Measurements from ENCODE around the gene CFAP126. TPM values are rescaled to one million over a fixed set of nuclear protein-coding genes. Genes with fewer than 3 reads are reported as not detected.
A peak's percentile ranks its signal among the peaks of the same experiment; 100 is the strongest.
"Not testable (repeated sequence)": the region's sequence is repeated elsewhere in the genome, so short reads cannot be mapped to it uniquely, and the experiment has no call there.

Gene CFAP126
- polyA plus RNA-seq, 6 donors from 2014 or later = not detected

DNA sequence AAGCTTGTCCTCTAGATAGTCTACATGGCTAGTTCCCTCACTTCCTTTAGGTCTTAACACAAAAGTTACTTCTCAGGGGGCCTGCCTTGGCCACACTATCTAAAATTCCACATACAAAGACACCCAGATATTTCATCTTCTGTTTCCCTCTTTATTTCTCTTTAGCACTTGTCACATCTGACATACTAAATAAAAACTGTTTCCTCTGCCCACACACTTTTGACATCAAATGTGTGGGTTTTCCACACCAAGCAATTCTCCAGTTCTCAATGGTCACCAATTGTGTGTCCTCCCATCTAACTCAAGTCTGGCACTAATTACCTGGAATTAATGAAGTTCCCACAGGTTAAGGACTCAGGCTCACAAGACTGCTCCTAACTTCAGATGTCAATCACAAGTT is 25.5 kb upstream of the CFAP126 start:
- peaks cover 9 to 15% (median 12%) of the 10 kb centered on the region in 3 donors for H3K4me1 Mint-ChIP-seq
- no peaks in the 10 kb centered on the region for H3K36me3 Mint-ChIP-seq
- peak overlapping the region in 1 of 8 donors; percentile 79 for H3K4me3 Mint-ChIP-seq
- H3K27me3 Mint-ChIP-seq = peaks cover 0 to 6% (median 0%) of the 10 kb centered on the region in 3 donors
- H3K27ac Mint-ChIP-seq = peak overlapping the region in 1 of 6 donors; percentile 51
- DNase-seq (no peak), ATAC-seq (ENCODE audit: low read depth in 2 of 2) (no peak)
- no peaks in the 10 kb centered on the region for H3K9me3 Mint-ChIP-seq

DNA sequence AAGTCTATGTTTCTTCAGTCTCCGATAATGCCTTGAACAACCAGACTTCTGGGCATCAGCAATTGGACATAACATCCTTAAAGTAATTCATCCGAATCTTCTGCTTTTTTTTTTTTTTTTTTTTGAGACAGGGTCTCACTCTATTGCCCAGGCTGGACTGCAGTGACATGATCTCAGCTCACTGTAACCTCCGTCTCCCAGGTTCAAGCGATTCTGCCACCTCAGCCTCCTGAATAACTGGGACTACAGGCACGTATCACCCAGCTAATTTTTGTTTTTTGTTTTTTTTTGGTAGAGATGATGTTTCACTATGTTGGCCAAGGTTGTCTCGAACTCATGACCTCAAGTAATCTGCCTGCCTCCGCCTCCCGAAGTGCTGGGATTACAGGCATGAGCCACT is 23.9 kb upstream of the CFAP126 start:
- Mint-ChIP-seq H3K4me1 (peaks cover 9 to 22% (median 15%) of the 10 kb centered on the region in 3 donors), H3K27ac (no peak overlapping the region), H3K27me3 (peaks cover 0 to 6% (median 0%) of the 10 kb centered on the region in 3 donors), H3K36me3 (no peaks in the 10 kb centered on the region), H3K4me3 (peak overlapping the region in 6 of 8 donors; percentile 29 to 79 (median 45)), H3K9me3 (no peaks in the 10 kb centered on the region)
- no peak for DNase-seq
- no peak for ATAC-seq (ENCODE audit: low read depth in 2 of 2)

DNA sequence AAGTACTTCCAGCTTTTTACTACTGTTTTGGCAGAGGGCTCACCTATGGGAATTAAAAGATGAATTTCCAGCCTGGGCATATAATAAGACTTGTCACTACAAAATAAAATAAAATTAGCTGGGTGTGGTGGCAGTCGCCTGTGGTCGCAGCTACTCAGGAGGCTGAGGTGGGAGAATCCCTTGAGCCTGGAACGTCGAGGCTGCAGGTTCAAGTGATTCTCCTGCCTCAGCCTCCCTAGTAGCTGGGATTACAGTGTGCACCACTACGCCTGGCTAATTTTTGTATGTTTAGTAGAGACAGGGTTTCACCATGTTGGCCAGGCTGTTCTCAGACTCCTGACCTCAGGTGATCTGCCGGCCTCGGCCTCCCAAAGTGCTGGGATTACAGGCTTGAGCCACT is 23.5 kb upstream of the CFAP126 start:
- Mint-ChIP-seq H3K4me3 (peak overlapping the region; percentile 22 to 98 (median 90)), H3K4me1 (peaks cover 13 to 27% (median 15%) of the 10 kb centered on the region in 3 donors), H3K27ac (peak overlapping the region in 4 of 6 donors; percentile 79 to 98 (median 94))
- not testable (repeated sequence) for H3K9me3 Mint-ChIP-seq; DNase-seq; H3K27me3 Mint-ChIP-seq; ATAC-seq (ENCODE audit: low read depth in 2 of 2); H3K36me3 Mint-ChIP-seq

DNA sequence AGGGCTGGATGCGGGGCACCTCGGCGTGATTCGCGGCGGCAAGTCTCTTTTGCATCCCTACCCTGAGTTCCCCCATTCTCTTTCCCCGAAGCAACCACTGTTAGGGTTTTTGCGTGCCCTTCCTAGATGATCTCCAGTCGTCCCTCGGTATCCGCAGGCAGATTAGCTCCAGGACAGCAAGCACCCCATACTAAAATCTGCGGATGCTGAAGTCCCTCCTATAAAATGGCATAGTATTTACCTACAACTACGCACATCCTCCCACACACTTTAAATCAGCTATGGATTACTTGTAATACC is 22.8 kb upstream of the CFAP126 start:
- H3K9me3 Mint-ChIP-seq = no peaks in the 10 kb centered on the region
- H3K27me3 Mint-ChIP-seq = peaks cover 0 to 6% (median 0%) of the 10 kb centered on the region in 3 donors
- ATAC-seq (ENCODE audit: low read depth in 2 of 2) = no peak
- peak overlapping the region; percentile 85 to 98 (median 92) for H3K4me3 Mint-ChIP-seq
- peaks cover 14 to 28% (median 15%) of the 10 kb centered on the region in 3 donors for H3K4me1 Mint-ChIP-seq
- peak overlapping the region; percentile 92 to 99 (median 98) for H3K27ac Mint-ChIP-seq
- DNase-seq = no peak
- H3K36me3 Mint-ChIP-seq = no peaks in the 10 kb centered on the region

DNA sequence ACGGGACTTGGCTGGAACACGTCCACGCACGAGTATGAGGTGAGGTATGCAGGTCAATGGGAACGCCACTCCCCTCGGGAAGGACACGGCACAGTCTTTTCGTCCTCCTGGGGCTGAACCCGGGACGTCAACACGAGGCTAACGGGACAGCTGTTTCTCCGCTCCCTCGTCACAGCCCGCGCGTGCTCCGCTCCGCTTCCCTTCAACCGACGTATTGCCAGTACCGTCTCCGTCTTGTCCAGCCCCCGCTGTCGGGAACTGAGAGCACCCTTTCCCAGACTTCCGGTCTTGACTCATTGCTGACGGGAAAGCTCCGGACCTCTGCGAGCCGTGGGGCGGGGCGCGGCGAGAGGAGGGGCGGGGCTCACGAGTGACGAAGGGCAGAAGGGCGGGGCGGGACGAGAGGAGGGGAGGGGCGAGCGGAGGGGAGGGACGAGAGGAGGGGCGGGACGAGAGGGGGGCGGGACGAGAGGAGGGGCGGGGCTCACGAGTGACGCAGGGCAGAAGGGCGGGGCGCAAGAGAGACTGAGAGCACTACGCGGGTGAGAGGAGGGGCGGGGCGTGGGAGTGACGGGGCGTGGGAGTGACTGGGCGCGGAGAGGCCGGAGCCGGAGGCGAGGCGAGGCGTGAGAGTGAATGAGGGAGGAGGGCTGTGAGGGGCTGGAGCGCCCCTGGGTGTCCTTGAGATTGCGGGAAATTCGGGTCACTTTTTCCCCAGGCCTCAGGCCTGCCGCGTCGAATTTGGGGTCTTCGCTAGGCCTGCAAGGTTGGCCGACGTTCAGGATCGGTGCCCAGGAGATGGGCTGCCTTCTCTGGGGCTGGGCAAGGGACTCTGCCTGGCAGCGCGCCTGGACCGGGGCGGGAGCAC is 22.2 kb upstream of the CFAP126 start:
- Mint-ChIP-seq H3K27me3 (peaks cover 0 to 6% (median 0%) of the 10 kb centered on the region in 3 donors), H3K36me3 (no peaks in the 10 kb centered on the region), H3K9me3 (no peaks in the 10 kb centered on the region), H3K27ac (peak overlapping the region; percentile 92 to 99 (median 98)), H3K4me1 (peaks cover 14 to 28% (median 15%) of the 10 kb centered on the region in 3 donors), H3K4me3 (peak overlapping the region; percentile 85 to 98 (median 92))
- DNase-seq = peak; percentile 91
- ATAC-seq (ENCODE audit: low read depth in 2 of 2) = peak; percentile 86

DNA sequence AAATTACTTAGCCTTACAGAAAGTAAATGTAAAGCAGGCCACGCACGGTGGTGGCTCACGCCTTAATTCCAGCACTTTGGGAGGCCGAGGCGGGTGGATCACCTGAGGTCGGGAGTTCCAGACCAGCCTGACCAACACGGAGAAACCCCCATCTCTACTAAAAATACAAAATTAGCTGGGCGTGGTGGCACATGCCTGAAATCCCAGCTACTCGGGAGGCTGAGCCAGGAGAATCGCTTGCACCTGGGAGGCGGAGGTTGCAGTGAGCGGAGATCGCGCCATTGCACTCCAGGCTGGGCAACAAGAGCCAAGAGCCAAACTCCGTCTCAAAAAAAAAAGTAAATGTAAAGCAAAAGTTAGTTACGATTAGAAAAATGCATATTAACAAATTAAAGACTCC is 21.5 kb upstream of the CFAP126 start:
- not testable (repeated sequence) for ATAC-seq (ENCODE audit: low read depth in 2 of 2); H3K36me3 Mint-ChIP-seq; H3K27me3 Mint-ChIP-seq; H3K9me3 Mint-ChIP-seq
- peak; percentile 11 for DNase-seq
- peak overlapping the region; percentile 85 to 98 (median 92) for H3K4me3 Mint-ChIP-seq
- peak overlapping the region; percentile 92 to 99 (median 98) for H3K27ac Mint-ChIP-seq
- peaks cover 14 to 28% (median 15%) of the 10 kb centered on the region in 3 donors for H3K4me1 Mint-ChIP-seq

DNA sequence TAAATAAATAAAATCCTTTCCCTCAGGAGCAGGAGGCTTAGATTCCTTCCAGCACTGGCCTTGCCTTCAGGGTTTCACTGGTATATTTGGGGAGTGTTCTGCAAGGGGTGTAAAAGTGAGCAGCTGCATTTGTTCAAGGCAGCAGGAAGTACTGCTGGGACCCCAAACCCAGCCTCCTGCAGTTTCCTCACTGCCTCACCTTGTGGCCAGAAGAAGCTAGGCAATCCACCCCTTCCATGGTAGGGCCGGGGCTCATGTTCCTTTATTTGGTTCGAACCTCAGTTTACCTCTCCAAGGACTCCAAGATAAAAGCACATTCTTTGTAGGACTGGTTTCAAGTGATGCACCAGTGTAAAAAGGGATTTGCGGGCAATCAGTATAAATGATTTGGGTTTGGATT is 21.0 kb upstream of the CFAP126 start:
- H3K4me1 Mint-ChIP-seq = peaks cover 14 to 28% (median 15%) of the 10 kb centered on the region in 3 donors
- H3K27me3 Mint-ChIP-seq = no peaks in the 10 kb centered on the region
- H3K27ac Mint-ChIP-seq = peak overlapping the region; percentile 92 to 99 (median 96)
- no peak for DNase-seq
- H3K4me3 Mint-ChIP-seq = peak overlapping the region in 6 of 8 donors; percentile 85 to 98 (median 92)
- no peaks in the 10 kb centered on the region for H3K36me3 Mint-ChIP-seq
- no peaks in the 10 kb centered on the region for H3K9me3 Mint-ChIP-seq
- no peak for ATAC-seq (ENCODE audit: low read depth in 2 of 2)

DNA sequence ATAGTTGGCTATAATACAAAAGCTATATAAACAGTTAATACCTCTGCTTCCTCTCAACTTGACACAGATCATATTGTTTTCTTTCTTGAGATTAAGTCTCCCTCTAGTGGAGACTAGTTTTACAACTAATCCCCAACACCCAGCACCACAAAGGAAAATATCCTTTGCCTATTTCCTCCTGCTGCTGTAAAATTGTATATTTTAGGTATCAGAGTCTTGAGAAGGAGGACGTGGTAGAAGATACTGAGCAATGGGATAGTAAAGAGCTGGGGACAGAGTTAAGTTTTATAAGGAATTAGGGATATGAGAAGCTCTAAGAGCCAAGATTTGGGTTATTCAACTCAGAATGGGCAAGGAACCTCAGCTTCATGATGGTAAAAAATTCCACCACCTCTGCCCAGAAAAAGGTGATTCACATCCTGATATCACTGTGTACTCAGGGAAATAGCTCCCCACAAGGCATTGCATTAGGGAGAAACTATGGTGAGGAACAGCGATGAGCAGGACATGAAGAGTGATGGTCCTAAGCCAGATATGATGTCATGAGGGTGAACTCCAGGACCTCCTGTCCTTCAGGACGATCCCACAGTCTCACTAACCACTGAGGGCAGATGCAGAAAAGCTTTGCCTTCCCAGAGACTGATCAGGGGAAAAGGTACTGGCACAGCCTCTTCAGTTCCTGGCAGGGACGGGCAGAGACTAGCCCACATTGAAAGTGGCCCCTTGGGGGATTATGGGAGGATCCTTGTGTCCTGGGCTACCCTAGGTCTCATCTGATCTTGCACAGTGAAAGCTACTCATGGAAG is 14.7 kb upstream of the CFAP126 start:
- peak; percentile 48 for DNase-seq
- Mint-ChIP-seq H3K4me3 (no peak overlapping the region), H3K4me1 (peaks cover 3 to 17% (median 8%) of the 10 kb centered on the region in 3 donors), H3K9me3 (no peaks in the 10 kb centered on the region), H3K36me3 (no peaks in the 10 kb centered on the region), H3K27ac (peak overlapping the region in 1 of 6 donors; percentile 31), H3K27me3 (peaks cover 0 to 3% (median 0%) of the 10 kb centered on the region in 3 donors)
- ATAC-seq (ENCODE audit: low read depth in 2 of 2) = peak; percentile 92

DNA sequence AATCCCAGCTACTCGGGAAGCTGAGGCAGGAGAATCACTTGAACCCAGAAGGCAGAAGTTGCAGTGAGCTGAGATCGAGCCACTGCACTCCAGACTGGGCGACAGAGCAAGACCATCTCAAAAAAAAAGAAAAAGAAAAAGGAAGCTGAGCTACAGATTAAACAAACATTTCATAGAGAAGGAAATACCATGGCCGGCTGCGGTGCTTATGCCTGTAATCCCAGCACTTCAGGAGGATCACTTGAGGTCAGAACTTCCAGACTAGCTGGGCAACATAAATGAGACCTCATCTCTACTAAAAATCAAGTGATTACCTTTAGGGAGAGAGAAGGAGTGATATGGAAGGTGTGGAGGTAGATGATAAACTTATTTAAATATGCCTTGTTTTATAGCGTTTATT is 14.0 kb upstream of the CFAP126 start:
- peak overlapping the region in 4 of 6 donors; percentile 31 to 79 (median 66) for H3K27ac Mint-ChIP-seq

DNA sequence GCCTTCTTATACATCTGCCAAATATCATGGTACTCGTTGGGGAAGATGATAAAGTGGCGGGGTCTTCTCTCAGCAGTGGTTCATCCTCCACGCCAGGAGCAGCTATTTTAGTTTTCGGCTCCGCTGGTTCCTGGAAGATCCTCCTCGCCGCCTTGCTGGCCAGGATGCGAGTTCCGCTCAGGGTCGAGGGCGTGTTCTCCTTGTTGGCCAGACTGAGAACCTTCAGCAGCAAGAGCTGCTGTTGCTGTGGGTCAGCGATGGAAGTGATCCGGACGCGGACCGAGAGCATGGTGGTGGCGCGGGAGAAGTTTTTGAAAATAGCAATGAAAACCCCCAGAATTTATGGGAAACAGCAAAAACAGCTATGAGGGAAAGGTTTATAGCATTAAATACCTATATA is 11.4 kb upstream of the CFAP126 start:
- no peak overlapping the region for H3K27ac Mint-ChIP-seq
- no peaks in the 10 kb centered on the region for H3K36me3 Mint-ChIP-seq
- no peak for ATAC-seq (ENCODE audit: low read depth in 2 of 2)
- DNase-seq = no peak
- H3K4me1 Mint-ChIP-seq = peaks cover 3 to 6% (median 4%) of the 10 kb centered on the region in 3 donors
- H3K9me3 Mint-ChIP-seq = no peaks in the 10 kb centered on the region
- peaks cover 0 to 3% (median 0%) of the 10 kb centered on the region in 3 donors for H3K27me3 Mint-ChIP-seq
- H3K4me3 Mint-ChIP-seq = no peak overlapping the region

More for the DNA sequence above, 14.0 kb upstream of the CFAP126 start:
- H3K36me3 Mint-ChIP-seq = no peaks in the 10 kb centered on the region
- no peak overlapping the region for H3K4me3 Mint-ChIP-seq
- H3K4me1 Mint-ChIP-seq = peaks cover 3 to 9% (median 8%) of the 10 kb centered on the region in 3 donors
- DNase-seq (no peak), ATAC-seq (ENCODE audit: low read depth in 2 of 2) (no peak)
- no peaks in the 10 kb centered on the region for H3K9me3 Mint-ChIP-seq
- peaks cover 0 to 3% (median 0%) of the 10 kb centered on the region in 3 donors for H3K27me3 Mint-ChIP-seq

DNA sequence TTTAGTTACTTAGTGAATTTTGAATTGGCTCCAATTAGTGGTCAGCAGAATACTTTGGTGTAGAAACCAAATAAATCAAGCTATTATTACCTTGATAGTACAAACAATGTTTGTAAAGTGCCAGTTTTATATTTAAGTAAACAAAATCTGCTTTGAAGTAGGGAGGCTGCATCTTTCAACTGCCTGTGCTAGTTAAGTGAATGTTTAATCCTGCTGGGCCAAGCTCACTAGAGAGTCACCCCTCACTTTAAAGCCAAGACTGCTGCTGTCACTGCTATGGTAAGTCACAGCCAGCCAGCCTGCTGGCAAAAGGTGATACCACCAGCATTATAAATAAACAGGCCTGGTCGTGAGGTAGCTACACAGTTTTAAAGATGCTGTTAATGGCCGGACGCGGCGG is 10.3 kb upstream of the CFAP126 start:
- Mint-ChIP-seq H3K4me1 (peaks cover 3 to 6% (median 4%) of the 10 kb centered on the region in 3 donors), H3K27ac (no peak overlapping the region), H3K36me3 (no peaks in the 10 kb centered on the region), H3K27me3 (peaks cover 0 to 3% (median 0%) of the 10 kb centered on the region in 3 donors), H3K9me3 (no peaks in the 10 kb centered on the region), H3K4me3 (no peak overlapping the region)
- ATAC-seq (ENCODE audit: low read depth in 2 of 2) = no peak
- no peak for DNase-seq

DNA sequence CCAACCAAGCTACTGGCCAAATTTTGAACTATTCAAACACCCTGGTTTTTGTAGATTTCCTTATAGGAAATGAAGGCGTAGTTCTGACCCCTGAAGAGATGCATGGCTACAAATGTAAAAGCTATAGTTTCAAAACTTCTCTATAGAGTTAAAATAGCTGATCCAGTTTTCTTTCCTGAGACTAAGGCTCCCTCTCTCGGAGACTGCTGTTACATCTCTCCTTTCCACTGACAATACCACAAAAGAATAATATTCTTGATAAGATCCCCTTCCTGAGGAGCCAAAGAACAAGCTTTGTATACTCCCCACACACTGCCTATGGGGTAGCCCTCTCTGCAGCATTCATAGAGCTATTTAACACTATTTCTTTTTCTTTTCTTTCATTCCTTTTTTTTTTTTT is 6.7 kb upstream of the CFAP126 start:
- no peak overlapping the region for H3K4me3 Mint-ChIP-seq
- H3K36me3 Mint-ChIP-seq = no peaks in the 10 kb centered on the region
- peaks cover 0 to 3% (median 0%) of the 10 kb centered on the region in 3 donors for H3K4me1 Mint-ChIP-seq
- no peaks in the 10 kb centered on the region for H3K9me3 Mint-ChIP-seq
- no peak for ATAC-seq (ENCODE audit: low read depth in 2 of 2)
- peak overlapping the region in 1 of 6 donors; percentile 30 for H3K27ac Mint-ChIP-seq
- DNase-seq = no peak
- no peaks in the 10 kb centered on the region for H3K27me3 Mint-ChIP-seq

DNA sequence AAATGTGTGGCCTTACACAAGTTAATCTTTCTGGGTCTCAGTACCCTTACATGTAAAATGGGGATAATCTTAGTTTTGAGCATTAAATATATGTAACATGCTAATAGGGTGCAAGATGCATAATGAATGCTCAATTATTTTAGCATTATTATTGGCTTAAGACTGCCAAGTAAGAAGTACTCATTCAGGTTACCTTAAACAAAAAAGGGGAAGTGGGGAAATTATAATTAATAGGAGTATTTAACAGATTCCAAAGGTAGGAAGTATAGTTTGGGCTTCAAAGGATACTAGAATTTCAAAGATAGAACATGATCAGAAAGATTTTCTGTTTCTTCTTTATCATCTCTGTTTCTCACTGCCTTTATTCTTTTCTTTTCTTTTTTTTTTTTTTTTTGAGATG is 5.8 kb upstream of the CFAP126 start:
- H3K4me1 Mint-ChIP-seq = peaks cover 0 to 3% (median 2%) of the 10 kb centered on the region in 3 donors
- no peaks in the 10 kb centered on the region for H3K36me3 Mint-ChIP-seq
- no peaks in the 10 kb centered on the region for H3K9me3 Mint-ChIP-seq
- ATAC-seq (ENCODE audit: low read depth in 2 of 2) (no peak), DNase-seq (no peak)
- no peak overlapping the region for H3K27ac Mint-ChIP-seq
- H3K4me3 Mint-ChIP-seq = no peak overlapping the region
- no peaks in the 10 kb centered on the region for H3K27me3 Mint-ChIP-seq
